GM18520 (cell line): ENCODE results near the gene TMPRSS3.

Experiments used
- ATAC-seq: cut with Tn5 transposase; IDR thresholded peaks from one replicate; pipeline ENCODE4 v1.9.1; 2021; ENCODE audit not compliant: unreplicated experiment

Gene TMPRSS3

DNA sequence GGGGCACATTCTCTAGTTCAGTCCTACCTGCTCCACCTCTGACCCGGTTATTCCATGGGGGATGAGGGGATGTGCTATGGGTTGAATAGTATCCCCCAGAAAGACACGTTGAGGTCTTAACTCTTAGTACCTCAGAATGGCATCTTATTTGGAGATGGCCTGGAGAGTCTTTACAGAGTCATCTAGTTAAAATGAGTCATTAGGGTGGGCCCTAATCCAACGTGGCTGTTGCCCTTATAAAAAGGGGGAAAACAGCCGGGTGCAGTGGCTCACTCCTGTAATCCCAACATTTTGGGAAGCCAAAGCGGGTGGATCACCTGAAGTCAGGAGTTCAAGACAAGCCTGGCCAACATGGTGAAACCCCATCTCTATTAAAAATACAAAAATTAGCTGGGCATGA lies 5.7 kb downstream of the TMPRSS3 start:
- no peak for ATAC-seq

DNA sequence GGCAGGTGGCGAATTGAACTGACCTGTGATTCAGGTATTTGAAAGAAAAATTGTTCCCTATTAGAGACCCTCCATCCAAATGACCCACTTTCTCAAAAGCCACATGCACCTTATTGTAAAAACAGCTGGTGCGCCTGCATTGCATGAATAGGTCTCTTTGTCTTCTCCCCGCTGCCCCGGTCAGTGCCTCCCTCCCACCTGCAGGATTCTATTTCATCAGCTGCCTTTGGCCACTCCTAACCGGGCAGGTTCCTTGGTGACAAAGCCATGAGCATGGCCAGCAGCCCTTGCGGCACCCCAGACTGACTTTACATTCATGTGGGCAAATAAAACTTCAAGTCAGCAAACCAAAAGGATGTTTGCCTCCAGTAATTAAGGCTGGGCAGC lies 6.4 kb downstream of the TMPRSS3 start:
- no peak for ATAC-seq

DNA sequence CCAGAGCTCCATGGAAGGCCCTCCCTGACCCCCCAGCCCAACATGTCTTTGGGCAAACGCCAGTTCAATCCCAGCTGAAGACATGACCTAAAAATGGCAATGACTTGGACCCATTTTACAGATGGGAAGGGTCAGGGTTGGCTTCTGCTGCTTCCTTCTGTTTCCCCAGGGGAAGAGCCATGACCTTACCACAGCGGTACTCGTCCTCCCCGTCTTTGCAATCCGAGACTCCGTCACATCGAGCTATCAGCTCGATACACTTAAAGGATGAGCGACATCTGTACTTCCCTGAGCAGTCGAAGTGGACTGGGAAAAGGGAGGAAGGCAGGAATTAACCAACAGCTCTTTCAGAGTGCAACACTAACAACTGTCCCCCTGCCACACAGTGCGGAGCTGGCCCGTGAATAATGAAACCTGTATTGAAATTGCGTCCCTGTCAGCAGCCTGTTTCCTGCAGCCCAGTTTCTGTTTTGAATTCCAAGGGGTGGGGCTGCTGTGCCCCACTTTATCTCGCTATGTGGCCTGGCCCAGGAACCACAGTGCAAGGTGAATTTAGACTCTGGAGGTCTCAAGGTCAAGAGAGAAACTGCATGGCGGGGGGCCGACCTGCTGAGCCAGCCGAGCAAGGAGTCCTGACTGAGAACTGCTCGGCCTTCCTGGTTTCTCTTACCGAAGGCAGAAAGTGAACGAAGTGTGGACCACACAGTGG lies 7.0 kb downstream of the TMPRSS3 start:
- no peak for ATAC-seq

DNA sequence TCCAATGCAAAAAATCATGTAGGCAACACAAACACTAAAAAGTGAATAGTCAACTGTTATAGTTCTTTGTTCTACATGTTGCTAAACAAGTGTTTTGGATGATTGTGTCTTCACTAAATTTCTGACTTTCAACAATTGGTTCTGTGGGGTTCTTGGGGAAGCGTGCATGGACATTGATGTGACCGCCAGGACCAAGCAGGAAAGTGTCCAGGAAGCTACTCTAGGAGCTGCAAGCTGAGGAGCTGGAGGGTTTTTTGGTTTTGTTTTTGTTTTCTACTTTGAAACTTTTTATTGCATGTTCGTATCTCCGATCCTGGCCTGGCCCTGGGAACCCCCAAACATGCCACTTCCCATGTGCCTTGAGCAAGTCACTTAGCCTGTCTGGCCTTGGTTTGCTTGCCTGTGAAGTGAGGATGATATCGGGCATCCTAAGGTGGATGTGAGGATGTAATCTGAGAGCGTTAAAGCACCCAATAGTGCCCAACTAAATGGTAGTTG lies 8.0 kb downstream of the TMPRSS3 start:
- ATAC-seq = no peak

DNA sequence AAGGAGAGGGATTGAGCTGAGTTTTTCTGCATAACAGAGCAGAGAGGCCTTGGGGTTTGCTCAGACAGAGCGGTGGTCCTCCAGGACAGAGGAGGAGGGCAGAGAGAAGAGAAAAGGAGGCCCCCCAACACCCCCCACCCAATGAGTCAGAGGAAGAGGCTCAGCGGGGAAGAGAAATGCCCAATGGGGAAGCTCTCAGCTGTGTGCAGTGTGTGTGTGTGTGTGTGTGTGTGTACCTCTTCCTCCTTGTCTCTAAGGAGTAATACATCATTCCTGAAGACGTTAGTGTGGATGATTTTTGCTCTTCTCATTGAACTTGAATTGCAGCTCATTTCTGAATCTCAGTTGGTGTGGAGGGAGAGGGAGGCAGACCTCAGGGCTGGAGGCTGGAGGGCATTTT lies 8.7 kb downstream of the TMPRSS3 start:
- no peak for ATAC-seq

DNA sequence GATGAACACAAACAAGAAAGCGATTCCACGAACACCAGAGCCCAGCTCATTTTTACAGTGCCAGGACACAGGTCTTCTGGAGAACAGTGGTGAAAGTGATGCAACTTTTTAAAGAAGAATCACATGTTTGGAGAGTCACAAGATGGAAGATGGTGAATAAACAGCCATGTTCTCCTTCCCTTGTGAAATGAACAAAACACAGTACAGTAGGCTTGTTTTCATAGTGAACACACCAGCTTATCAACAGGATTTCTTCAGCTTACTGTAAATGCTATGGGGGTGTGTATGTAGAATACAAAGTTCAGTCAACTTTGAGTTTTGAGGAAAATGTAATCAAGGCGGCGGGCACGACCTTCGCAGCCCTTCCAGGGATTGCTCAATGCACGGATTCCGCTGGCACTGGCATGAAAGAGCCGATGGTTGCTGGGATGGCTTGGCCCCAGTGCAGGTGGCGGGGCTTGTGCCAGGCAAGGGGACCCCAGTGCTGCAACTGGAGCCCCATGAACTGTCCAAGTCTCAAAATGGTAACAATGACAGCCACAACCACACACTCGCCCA lies 9.7 kb downstream of the TMPRSS3 start:
- no peak for ATAC-seq

DNA sequence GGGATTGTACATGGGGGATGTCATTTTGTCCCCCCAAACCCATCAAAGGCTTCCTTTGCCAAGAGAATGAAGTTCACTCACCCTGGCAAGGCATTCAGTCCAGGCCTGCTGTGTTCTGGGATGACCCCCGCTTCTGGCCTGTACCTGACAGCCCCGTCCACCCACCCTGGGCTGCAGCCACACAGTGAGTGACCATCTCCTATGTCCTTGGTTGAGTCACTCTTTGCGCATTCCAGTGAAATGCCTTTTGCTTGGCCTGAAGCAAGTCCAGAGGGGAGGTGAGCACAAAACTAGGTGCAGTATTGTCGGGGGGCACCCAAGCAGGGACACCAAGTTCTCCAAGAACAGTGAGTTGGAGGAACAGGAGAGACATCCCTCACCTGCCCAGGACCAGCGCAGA lies 10.2 kb downstream of the TMPRSS3 start:
- no peak for ATAC-seq

DNA sequence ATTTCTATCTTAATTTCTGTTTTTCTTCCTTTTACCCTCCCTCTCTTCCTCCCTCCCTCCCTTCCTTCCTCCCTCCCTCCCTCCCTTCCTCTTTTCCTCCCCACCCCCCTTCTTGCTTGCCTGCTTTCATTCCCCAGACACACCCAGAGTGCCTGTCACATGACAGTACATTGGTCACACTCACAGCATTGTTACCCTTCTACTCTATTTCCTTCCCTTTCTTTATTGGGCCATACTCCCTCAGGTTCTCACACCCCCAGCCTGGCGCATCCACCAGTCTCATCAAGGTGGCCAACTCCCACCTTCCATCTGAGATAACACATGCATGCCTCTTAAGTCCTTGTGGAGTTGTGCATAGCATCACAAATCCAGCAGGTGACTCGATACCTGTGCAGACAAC lies 10.9 kb downstream of the TMPRSS3 start:
- no peak for ATAC-seq

DNA sequence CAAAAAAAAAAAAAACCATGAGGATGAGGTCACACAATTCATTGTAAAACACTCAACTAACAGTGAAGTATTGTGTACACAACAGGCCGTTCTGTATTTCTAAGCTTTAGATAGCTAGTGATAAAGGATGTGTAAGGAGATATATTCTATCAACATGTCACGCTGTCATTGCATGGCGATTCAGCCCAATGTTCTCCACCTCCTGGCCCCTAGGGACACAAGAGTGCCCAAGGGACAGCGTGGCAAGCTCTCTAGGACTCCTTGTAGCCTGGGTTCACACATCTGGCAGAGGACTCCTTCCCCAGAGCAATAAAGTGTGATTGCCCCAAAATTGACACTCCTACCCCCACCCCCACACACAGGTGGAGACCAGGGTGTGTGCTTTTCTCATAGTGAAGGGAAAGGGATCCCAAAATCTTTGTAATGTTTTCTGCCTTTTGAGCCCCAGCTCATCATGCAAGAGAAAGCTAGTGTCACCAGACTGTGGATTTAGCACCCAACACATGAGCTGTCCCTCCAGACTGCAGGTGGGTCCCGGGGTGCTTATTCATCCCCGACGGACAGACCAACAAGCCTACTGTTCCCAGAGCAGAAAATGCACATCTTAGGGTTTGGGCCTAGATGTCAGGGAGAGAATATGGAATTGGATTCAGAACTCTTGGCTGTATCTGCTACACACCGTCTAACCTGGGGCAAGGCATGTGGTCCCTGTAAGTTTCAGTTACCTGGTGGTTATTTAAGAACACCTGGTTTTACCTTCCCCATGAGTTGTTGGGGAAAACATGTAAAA lies 11.5 kb downstream of the TMPRSS3 start:
- ATAC-seq = no peak

DNA sequence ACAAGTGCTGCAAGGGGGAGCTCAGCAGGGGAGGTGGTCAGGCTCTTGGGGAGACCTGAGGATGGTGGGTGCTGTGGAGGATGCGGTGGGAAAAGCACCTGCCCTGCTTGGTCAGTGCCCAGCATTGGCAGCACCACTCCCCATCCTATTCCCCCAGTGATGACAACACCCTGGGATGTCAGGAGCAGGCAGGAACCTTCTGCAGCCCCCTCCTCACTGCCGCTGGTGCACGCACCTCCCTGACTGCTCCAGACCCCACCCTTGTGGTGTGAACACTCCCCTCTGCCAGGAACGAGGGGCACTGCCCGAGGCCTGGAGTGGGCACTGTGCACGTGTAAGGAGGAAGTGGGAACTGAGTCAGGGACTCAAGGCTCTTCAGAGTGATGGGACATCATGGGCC lies 12.5 kb downstream of the TMPRSS3 start:
- ATAC-seq = no peak

DNA sequence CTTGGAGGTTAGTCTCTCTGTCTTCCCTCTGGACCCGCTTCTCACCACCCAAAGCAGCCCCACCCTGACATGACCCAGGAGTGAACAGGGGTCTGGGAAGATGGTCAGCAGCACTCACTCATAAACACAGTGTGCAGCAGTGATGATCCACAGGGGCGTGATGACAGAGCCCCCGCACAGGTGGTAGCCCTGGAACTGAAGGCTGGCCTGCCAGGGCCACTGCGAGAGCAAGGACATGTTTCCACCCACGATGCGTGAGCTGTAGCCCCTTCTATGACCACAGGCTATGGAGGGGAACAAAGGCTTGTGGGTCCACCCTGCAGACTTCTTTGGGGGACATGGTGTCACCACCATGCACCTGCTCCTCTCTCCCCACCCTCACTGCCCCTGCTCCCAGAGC lies 12.9 kb downstream of the TMPRSS3 start:
- no peak for ATAC-seq

DNA sequence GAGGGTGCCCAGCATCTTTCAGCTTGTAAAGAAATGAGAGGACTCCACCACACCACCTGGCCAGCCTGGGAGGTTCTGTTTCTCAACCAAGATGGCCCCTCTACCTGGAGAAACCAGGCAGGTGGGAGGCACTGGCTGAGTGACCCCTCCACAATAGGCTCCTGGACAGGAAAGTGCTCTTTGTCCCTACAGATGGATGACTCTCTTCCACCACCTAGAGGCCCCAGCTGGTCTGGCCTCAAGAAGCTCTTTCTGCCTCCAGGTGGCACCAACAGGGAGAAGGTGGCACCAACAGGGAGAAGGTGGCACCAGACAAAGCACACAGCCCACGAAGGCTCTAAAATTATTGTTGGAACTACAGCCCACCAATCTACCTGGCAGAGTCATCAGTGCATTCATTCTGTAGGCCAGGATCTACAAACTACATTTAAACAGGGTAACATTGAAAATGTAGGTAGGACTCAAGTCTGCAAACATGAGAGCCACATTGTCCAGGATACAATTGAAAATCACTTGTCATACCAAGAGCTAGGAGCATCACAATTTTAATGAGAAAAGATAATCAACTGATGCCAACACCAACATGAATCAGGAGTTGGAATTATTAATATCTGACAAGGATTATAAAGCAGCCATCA lies 14.4 kb downstream of the TMPRSS3 start:
- ATAC-seq = no peak

DNA sequence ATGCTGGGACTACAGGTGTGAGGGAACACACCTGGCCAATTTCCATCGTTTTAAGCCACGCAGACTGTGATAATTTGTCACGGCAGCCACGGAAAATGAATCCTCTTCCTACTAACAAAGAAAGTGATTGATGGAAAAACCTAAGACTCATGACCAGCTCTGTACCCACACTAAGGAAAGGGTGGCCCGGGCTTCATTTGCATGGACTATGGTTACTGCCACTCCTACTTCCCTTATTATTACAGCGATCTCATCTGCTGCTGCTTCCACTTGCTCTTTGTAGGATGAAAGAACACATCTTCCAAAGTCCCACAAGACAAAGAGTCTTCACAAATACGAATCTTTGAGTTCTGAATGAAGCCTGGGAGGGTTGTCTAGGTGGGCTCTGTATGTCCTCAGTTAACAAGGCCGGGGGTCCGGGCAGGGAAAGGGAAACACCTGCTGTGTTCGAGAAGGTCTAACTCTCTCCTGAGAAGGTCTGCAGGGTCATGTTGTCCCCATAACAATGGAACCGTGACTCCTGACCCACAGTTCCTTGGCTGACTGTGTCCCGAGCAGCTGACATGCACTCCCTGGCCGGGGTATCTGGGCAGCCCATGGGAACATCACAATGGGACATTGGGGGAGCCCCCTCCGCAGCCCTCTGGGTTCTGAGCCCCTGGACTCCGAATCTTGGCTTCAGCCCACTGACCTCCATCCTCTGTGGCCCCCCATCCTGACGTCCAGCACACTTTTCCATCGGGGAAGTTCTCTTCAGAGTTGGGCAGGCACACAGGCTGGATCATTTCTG lies 16.2 kb downstream of the TMPRSS3 start:
- no peak for ATAC-seq

DNA sequence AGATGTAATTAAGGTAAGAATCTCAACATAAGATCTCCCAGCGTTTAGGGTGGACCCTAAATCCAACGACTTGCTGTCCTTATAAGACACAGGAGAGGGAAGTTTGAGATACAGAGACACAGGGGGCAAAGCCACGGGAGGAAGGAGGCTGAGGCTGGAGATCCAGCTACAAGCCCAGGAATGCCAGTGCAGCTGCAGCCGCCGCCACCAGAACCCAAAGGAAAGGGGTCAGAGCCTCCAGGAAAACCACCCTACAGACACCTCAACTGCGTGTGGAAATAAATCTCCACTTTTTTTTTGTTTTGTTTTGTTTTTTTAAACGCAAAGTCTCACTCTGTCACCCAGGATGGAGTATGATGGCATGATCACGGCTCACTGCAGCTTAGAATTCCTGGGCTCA lies 17.4 kb downstream of the TMPRSS3 start:
- no peak for ATAC-seq

DNA sequence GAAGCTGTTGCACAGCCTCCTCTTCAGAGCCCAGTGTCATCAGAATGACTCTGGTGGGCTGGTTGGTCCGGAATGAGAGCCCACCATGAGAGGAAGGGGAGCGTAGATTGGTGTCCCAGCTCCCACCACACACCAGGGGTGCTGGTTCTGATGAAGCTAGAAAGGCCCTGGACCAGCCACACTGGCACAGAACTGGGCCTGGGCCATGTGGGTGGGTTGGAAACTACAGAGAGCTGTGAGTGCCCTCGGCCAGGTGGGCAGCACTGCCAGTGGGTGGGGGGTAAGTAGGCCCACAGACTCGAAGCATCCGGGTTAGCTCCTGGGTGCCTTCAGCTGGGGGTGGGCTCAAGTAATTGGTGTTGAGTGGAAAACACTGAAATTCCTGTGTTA lies 17.9 kb downstream of the TMPRSS3 start:
- no peak for ATAC-seq

DNA sequence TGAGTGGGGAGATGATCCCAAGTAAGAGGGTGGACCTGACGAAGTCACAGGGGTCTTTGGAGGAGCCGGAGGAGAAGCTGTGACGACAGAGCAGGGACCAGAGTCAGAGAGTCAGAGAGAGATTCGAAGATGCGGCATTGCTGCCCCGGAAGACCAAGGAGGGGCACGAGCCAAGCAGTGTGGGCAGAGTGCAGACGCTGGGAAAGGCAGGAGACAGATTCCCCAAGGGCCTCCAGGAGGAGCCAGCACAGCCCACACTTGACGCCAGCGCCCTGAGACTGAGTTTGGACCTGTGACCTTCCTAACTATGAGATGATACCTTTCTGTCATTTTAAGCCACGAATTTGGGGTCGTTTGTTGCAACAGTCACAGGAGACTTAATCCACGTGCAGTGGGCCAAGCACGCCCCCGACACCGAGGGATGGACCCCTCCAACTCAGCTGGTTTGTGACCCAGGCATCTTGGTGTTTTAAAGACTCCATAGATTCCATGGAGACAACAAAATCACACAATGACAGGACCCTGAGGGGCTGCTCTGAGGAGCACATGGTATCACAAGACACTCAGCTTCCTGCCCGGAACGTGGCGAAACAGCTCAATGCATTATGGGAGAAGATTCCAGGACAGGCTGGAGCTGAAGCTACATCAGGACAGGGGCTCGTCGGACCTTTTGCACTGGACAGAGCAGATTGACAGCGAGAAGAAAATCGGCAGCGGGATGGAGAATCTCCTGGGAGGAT lies 18.5 kb downstream of the TMPRSS3 start:
- no peak for ATAC-seq

DNA sequence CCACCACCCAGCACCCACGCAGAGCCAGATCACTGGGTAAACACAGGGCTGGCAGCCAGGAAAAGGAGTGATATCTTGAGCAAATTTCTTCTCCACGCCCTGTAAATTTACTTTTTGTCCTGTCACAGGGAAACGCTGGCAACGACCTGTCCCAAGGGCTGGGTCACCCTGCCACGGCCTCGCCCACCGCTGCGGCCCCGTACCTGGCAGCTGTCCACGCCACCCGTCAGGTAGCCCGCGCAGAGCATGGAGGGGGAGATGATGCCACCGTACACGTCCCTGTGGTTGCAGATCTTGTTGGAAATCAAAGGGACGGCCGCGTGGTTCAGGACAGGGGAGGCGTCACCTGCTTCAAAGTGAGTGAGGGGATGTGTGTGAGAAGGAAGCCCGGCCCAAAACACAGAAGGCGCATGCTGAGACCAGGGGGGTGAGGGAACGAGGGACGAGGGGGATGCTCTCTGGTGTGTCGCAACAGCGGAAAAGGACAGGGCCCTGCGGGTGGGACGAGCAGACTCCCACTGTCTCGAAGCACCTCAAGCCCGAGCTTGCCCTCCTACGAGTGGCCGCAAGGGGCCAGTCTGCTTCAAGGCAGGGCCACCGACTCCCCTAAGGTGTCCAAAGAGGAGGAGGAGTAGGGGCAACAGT lies 19.4 kb downstream of the TMPRSS3 start:
- no peak for ATAC-seq

DNA sequence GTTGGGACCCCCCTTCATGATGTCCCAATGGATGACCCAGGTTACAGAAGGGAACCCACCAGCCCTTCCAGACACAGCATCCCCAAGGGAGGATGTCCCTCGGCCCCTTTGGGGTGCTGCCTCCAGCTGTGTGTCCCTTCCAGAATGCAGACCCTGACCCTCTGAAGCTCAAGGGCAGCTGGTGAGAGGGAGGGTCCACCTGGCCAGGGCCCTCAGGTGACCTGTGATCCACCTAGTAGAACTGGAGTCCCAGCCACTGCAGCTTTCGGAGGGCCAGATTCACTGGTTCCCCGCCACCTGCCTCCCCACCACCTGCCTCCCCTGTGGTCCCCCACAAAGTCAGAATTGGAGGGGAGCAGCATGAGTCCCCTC lies 19.9 kb downstream of the TMPRSS3 start:
- no peak for ATAC-seq

DNA sequence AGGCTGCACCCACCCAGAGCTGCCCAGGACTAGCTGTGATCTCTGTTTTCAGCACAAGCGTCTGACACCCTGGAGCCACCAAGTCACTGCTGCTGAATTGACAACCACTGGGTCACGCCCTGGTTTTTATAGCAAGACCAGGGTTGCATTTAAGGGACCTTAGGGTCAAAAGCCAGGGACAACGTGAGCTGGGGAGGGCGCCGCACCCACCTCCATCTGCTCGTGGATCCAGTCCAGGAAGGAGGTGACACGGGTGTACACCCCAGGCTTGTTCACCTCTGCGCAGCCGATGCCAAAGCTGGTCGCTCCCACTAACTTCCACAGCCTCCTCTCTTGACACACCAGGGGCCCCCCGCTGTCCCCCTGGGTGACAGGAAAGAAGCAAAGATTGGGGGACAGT lies 20.3 kb downstream of the TMPRSS3 start:
- ATAC-seq = no peak
